IMR-90 (cell line): ENCODE measurements around the gene C3orf49. TPM values are rescaled to one million over a fixed set of nuclear protein-coding genes. Genes with fewer than 3 reads are reported as not detected.

ENCODE experiments used
- ATAC-seq: fragments of 200-7000 bp; cut with Tn5 transposase; 2 replicates; pipeline ENCODE4 v1.9.1; 2020; ENCODE audit warnings: low read depth, mild to moderate bottlenecking, moderate library complexity
- BruUV-seq: library from RNA; stranded (reverse); fragments of 400-500 nt; replicated peaks from 2 replicates; lab custom pipeline; 2021; lab: Mats Ljungman, UMichigan
- CTCF ChIA-PET: fragments of 300-600 bp; formaldehyde crosslinking; extraction: SDS; loops from one replicate; lab custom pipeline; 2021; ENCODE audit warnings: antibody characterized with exemption; lab: Yijun Ruan, JAX
- POLR2A ChIA-PET: fragments of 300-600 bp; sonication (Branson Sonifier 250); formaldehyde crosslinking; loops from one replicate; lab custom pipeline; 2022; ENCODE audit warnings: antibody characterized with exemption; ENCODE audit not compliant: unreplicated experiment; lab: Charles Lee
- DNase-seq: peaks from one replicate; pipeline ENCODE4 v3.0.0; 2013
- H2AFZ ChIP-seq: replicated peaks from 2 replicates; pipeline ENCODE3; 2013; ENCODE audit warnings: low read length, mild to moderate bottlenecking; ENCODE audit not compliant: poor library complexity
- H2AK5ac ChIP-seq: 2 replicates; pipeline ENCODE4 v1.6.1; 2013; ENCODE audit warnings: low read depth, low read length, inconsistent platforms
- H2AK9ac ChIP-seq: replicated peaks from 2 replicates; pipeline ENCODE3; 2013; ENCODE audit warnings: mild to moderate bottlenecking, low read depth, low read length, moderate library complexity; ENCODE audit not compliant: poor library complexity
- H2BK120ac ChIP-seq: 2 replicates; pipeline ENCODE4 v1.6.1; 2013; ENCODE audit warnings: low read depth, low read length, inconsistent platforms
- H2BK15ac ChIP-seq: 3 replicates; pipeline ENCODE4 v1.6.1; 2013; ENCODE audit warnings: low read depth, low read length, inconsistent platforms
- H2BK20ac ChIP-seq: 2 replicates; pipeline ENCODE4 v1.6.1; 2013; ENCODE audit warnings: low read depth, mild to moderate bottlenecking, inconsistent platforms, low read length, moderate library complexity
- H2BK5ac ChIP-seq: 2 replicates; pipeline ENCODE4 v1.6.1; 2013; ENCODE audit warnings: mild to moderate bottlenecking, low read depth, low read length, inconsistent platforms; ENCODE audit not compliant: poor library complexity, severe bottlenecking
- H3K14ac ChIP-seq: replicated peaks from 2 replicates; pipeline ENCODE4 v1.6.1; 2013; ENCODE audit warnings: low read depth, low read length, inconsistent platforms
- H3K18ac ChIP-seq: 2 replicates; pipeline ENCODE4 v1.6.1; 2013; ENCODE audit warnings: low read depth, low read length, control low read depth
- H3K23ac ChIP-seq: 2 replicates; pipeline ENCODE4 v1.6.1; 2013; ENCODE audit warnings: low read depth, low read length, inconsistent platforms
- H3K27ac ChIP-seq: 2 replicates; pipeline ENCODE4 v1.5.1; 2013; ENCODE audit warnings: mild to moderate bottlenecking, control low read depth, low read length; ENCODE audit not compliant: insufficient read depth
- H3K27me3 ChIP-seq: 2 replicates; pipeline ENCODE4 v1.6.1; 2013; ENCODE audit warnings: low read length; ENCODE audit not compliant: control insufficient read depth, insufficient read depth
- H3K36me3 ChIP-seq: 2 replicates; pipeline ENCODE4 v1.6.1; 2013; ENCODE audit warnings: low read length, mixed read lengths; ENCODE audit not compliant: control insufficient read depth, insufficient read depth
- H3K4ac ChIP-seq: 2 replicates; pipeline ENCODE4 v1.6.1; 2013; ENCODE audit warnings: low read depth, low read length, inconsistent platforms
- H3K4me1 ChIP-seq: 2 replicates; pipeline ENCODE4 v1.6.1; 2013; ENCODE audit warnings: low read length, mixed read lengths; ENCODE audit not compliant: control insufficient read depth, insufficient read depth
- H3K4me2 ChIP-seq: 2 replicates; pipeline ENCODE4 v1.6.1; 2013; ENCODE audit warnings: low read depth, mild to moderate bottlenecking, control low read depth, low read length, moderate library complexity
- H3K4me3 ChIP-seq: 2 replicates; pipeline ENCODE4 v1.5.1; 2013; ENCODE audit warnings: low read depth, mild to moderate bottlenecking, control low read depth, low read length, moderate library complexity; ENCODE audit not compliant: insufficient read depth
- H3K56ac ChIP-seq: 2 replicates; pipeline ENCODE4 v1.6.1; 2013; ENCODE audit warnings: low read length, inconsistent platforms; ENCODE audit not compliant: insufficient read depth; ENCODE audit errors: extremely low read depth
- H3K79me1 ChIP-seq, 2 experiments: 2 replicates each; pipeline ENCODE4 v1.6.1; 2013; ENCODE audit warnings: low read length in 2 of 2, inconsistent platforms in 1 of 2, low read depth in 1 of 2
- H3K9ac ChIP-seq: 2 replicates; pipeline ENCODE4 v1.6.1; 2013; ENCODE audit warnings: low read depth, low read length, control low read depth
- H3K9me1 ChIP-seq: 2 replicates; pipeline ENCODE4 v1.6.1; 2013; ENCODE audit warnings: low read length, inconsistent platforms; ENCODE audit not compliant: insufficient read depth
- H3K9me3 ChIP-seq: 2 replicates; pipeline ENCODE4 v1.6.1; 2013; ENCODE audit warnings: low read length; ENCODE audit not compliant: control insufficient read depth, insufficient read depth
- H4K20me1 ChIP-seq: 2 replicates; pipeline ENCODE4 v1.6.1; 2013; ENCODE audit warnings: low read length, inconsistent platforms; ENCODE audit not compliant: insufficient read depth
- H4K5ac ChIP-seq: 2 replicates; pipeline ENCODE4 v1.6.1; 2013; ENCODE audit warnings: mild to moderate bottlenecking, low read depth, low read length, control low read depth
- H4K8ac ChIP-seq, 2 experiments: 2 replicates each; pipeline ENCODE4 v1.6.1; 2013; ENCODE audit warnings: low read depth in 2 of 2, low read length in 2 of 2, control low read depth in 1 of 2, inconsistent platforms in 1 of 2
- H4K91ac ChIP-seq: 2 replicates; pipeline ENCODE4 v1.6.1; 2013; ENCODE audit warnings: low read depth, low read length, inconsistent platforms; ENCODE audit not compliant: insufficient read depth
- BHLHE40 ChIP-seq: fragments of 150-350 bp; IDR thresholded peaks from 2 replicates; pipeline ENCODE4 v1.6.1; 2016; ENCODE audit warnings: mild to moderate bottlenecking, low read depth, low read length
- CEBPB ChIP-seq: IDR thresholded peaks from 2 replicates; pipeline ENCODE4 v1.6.1; 2012; ENCODE audit warnings: low read depth, low read length, improper control_type of control experiment
- FOS ChIP-seq: fragments of 150-350 bp; IDR thresholded peaks from 2 replicates; pipeline ENCODE4 v1.6.1; 2016; ENCODE audit warnings: low read depth, low read length
- MAFK ChIP-seq: IDR thresholded peaks from 2 replicates; pipeline ENCODE4 v1.6.1; 2012; ENCODE audit warnings: low read depth, low read length, improper control_type of control experiment
- MAZ ChIP-seq: IDR thresholded peaks from 2 replicates; pipeline ENCODE4 v1.6.1; 2012; ENCODE audit warnings: low read depth, mild to moderate bottlenecking, low read length, improper control_type of control experiment, moderate library complexity, borderline replicate concordance
- MXI1 ChIP-seq: IDR thresholded peaks from 2 replicates; pipeline ENCODE4 v1.6.1; 2012; ENCODE audit warnings: low read depth, mild to moderate bottlenecking, low read length, moderate library complexity, borderline replicate concordance
- NFE2L2 ChIP-seq: fragments of 150-350 bp; IDR thresholded peaks from 2 replicates; pipeline ENCODE4 v1.6.1; 2016; ENCODE audit warnings: low read depth, mild to moderate bottlenecking, low read length
- POLR2A ChIP-seq: IDR thresholded peaks from 2 replicates; pipeline ENCODE4 v1.6.1; 2012; ENCODE audit warnings: mild to moderate bottlenecking, low read depth, low read length
- RFX5 ChIP-seq: IDR thresholded peaks from 2 replicates; pipeline ENCODE4 v1.8.0; 2012; ENCODE audit warnings: low read depth, mild to moderate bottlenecking, low read length, moderate library complexity
- SMC3 ChIP-seq: fragments of 150-350 bp; IDR thresholded peaks from 2 replicates; pipeline ENCODE4 v1.6.1; 2016; ENCODE audit warnings: low read depth, mild to moderate bottlenecking, antibody characterized with exemption, low read length, moderate library complexity
- USF2 ChIP-seq: fragments of 150-350 bp; IDR thresholded peaks from 2 replicates; pipeline ENCODE4 v1.6.1; 2017; ENCODE audit warnings: mild to moderate bottlenecking, antibody characterized with exemption, low read length, low read depth
- WGBS, 2 experiments: methylation state at CpG; one replicate each; pipeline versions ENCODE4 v1.1.5 to v1.1.7; 2013; ENCODE audit warnings: missing lambda C conversion rate in 2 of 2; ENCODE audit not compliant: insufficient read length in 1 of 2; ENCODE audit errors: extremely low coverage in 2 of 2; 5-methylcytosine and 5-hydroxymethylcytosine counted together
- dilution Hi-C: fragments of 300-500 bp; cut with HindIII; formaldehyde crosslinking; loops from one replicate; pipeline ENCODE4 v1.14.3; 2018; ENCODE audit warnings: low sequenced_read_pairs; ENCODE audit not compliant: unreplicated experiment
- in situ Hi-C: fragments of 300-500 bp; cut with MboI; formaldehyde crosslinking; loops from 3 replicates; pipeline ENCODE4 v1.14.3; 2019; ENCODE audit warnings: low sequenced_read_pairs, inconsistent platforms, mixed read lengths
- intact Hi-C: fragments of 100-400 bp; cut with micrococcal nuclease; formaldehyde crosslinking; loops from 2 replicates; pipeline ENCODE4 v1.10.0; 2022
- polyA plus RNA-seq, 3 experiments: library from polyadenylated mRNA; depleted of rRNA; stranded (reverse); fragments of >200 nt; gene quantifications; 2 replicates each; pipeline ENCODE4 v1.2.3, GENCODE V29; 2012; ENCODE audit warnings: low replicate concordance in 1 of 3
- total RNA-seq: library from RNA; depleted of rRNA; stranded (reverse); fragments of >200 nt; gene quantifications from 2 replicates; pipeline ENCODE4 v1.2.3, GENCODE V29; 2012

Gene C3orf49
- total and polyA plus RNA-seq, 2 of the 4 experiments (the other 2 are of a cell fraction): not detected

- Histone ChIP-seq H2BK15ac (no peak overlapping the region), H4K20me1 (peaks cover 5% of the 10 kb centered on the region; the same call in 1 of the 2 replicates), H2AK9ac (no peak overlapping the region), H2AFZ (no peak overlapping the region), H3K4me1 (peaks cover 1% of the 10 kb centered on the region; the same call in 1 of the 2 replicates), H3K14ac (no peak overlapping the region), H3K4me3 (no peak overlapping the region), H2BK20ac (no peak overlapping the region), H3K4me2 (no peak overlapping the region), H3K4ac (no peak overlapping the region), H3K9me3 (no peaks in the 10 kb centered on the region), H4K91ac (no peak overlapping the region), H2BK5ac (no peak overlapping the region), H3K23ac (no peak overlapping the region), H3K56ac (no peak overlapping the region), H3K9ac (no peak overlapping the region), H3K18ac (no peak overlapping the region), H2AK5ac (no peak overlapping the region), H4K8ac (no peak overlapping the region), H3K9me1 (peaks cover 10% of the 10 kb centered on the region), H2BK120ac (no peak overlapping the region), H3K79me1 (peaks cover 36 to 44% of the 10 kb centered on the region in 2 experiments), H3K27me3 (no peaks in the 10 kb centered on the region), H4K5ac (no peak overlapping the region), H3K27ac (no peak overlapping the region), H3K36me3 (no peaks in the 10 kb centered on the region)
- in situ Hi-C loops (no loop called here), intact Hi-C loops (no loop called here), dilution Hi-C loops (no loop called here)
- no TSS peak for BruUV-seq
- ATAC-seq: no peak
- CTCF ChIA-PET: no interaction called here
- DNase-seq: no peak
- no CpG with 5 or more reads among the region's 2 CpGs for WGBS, 2 experiments
- TF ChIP-seq MAZ (no peak), MXI1 (no peak), FOS (no peak), SMC3 (no peak), CEBPB (no peak), RFX5 (no peak), BHLHE40 (no peak), MAFK (no peak), POLR2A (no peak), NFE2L2 (no peak), USF2 (no peak)
- POLR2A ChIA-PET: no interaction called here
Measured at GRCh38 chr3:63857311-63857710, 38.2 kb downstream of the C3orf49 start.
